K562 (cell line): Measurements from ENCODE around the gene TEKT2. TPM values are rescaled to one million over a fixed set of nuclear protein-coding genes. Genes with fewer than 3 reads are reported as not detected.
A peak's percentile ranks its signal among the peaks of the same experiment; 100 is the strongest.

Experiments
- ARHGAP35 ChIP-seq: fragments of 450-650 bp; IDR thresholded peaks from 2 replicates; pipeline ENCODE4 v1.6.1; 2018; ENCODE audit not compliant: partially characterized antibody
- BRD4 ChIP-seq: fragments of 200-600 bp; sonication (generic); IDR thresholded peaks from 2 replicates; pipeline ENCODE4 v1.6.1; 2017; ENCODE audit warnings: inconsistent platforms
- CHD2 ChIP-seq: IDR thresholded peaks from 2 replicates; pipeline ENCODE4 v1.6.1; 2011; ENCODE audit warnings: low read depth, low read length
- E2F4 ChIP-seq: sonication (generic); formaldehyde crosslinking; IDR thresholded peaks from 2 replicates; pipeline ENCODE4 v1.8.0; 2022; ENCODE audit warnings: mild to moderate bottlenecking, low read depth, missing genetic modification reagents
- FOXA3 ChIP-seq, 2 experiments: fragments of 450-650 bp in 1 of 2; sonication (generic) in 1 of 2; formaldehyde crosslinking; IDR thresholded peaks in 1 of 2; conservative IDR thresholded peaks in 1 of 2; 2 replicates each; pipeline versions ENCODE4 v1.4.0 to v1.8.0; 2020 to 2022; ENCODE audit warnings: mild to moderate bottlenecking in 2 of 2, missing genetic modification reagents in 1 of 2
- FOXK2 ChIP-seq, 2 experiments: fragments of 450-650 bp; IDR thresholded peaks in 1 of 2; conservative IDR thresholded peaks in 1 of 2; 2 replicates each; pipeline ENCODE4 v1.6.1; 2016; ENCODE audit warnings: low read depth in 2 of 2, mild to moderate bottlenecking in 1 of 2
- GATAD2B ChIP-seq: fragments of 450-650 bp; IDR thresholded peaks from 2 replicates; pipeline ENCODE4 v1.6.1; 2017; ENCODE audit warnings: mild to moderate bottlenecking, borderline replicate concordance
- JUND ChIP-seq, 2 experiments: IDR thresholded peaks; 2 replicates in 1 of 2; 3 replicates in 1 of 2; pipeline ENCODE4 v1.6.1; 2011; ENCODE audit warnings: borderline replicate concordance in 2 of 2, low read depth in 2 of 2, low read length in 2 of 2, improper control_type of control experiment in 1 of 2, missing biosample characterization in 1 of 2, missing genetic modification characterization in 1 of 2, missing genetic modification reagents in 1 of 2
- LCOR ChIP-seq: sonication (generic); formaldehyde crosslinking; IDR thresholded peaks from 2 replicates; pipeline ENCODE4 v1.8.0; 2022; ENCODE audit warnings: mild to moderate bottlenecking, missing genetic modification reagents
- MBD1 ChIP-seq: fragments of 250-450 bp; sonication (Bioruptor Pico); IDR thresholded peaks from 2 replicates; pipeline ENCODE4 v1.8.0; 2022; ENCODE audit warnings: inconsistent platforms
- MYBL2 ChIP-seq, 2 experiments: fragments of 450-650 bp in 1 of 2; sonication (generic) in 1 of 2; formaldehyde crosslinking in 1 of 2; IDR thresholded peaks; 2 replicates each; pipeline versions ENCODE4 v1.6.1 to v1.8.1; 2017 to 2022; ENCODE audit warnings: borderline replicate concordance in 1 of 2, inconsistent platforms in 1 of 2, low read depth in 1 of 2, mild to moderate bottlenecking in 1 of 2, missing genetic modification reagents in 1 of 2, moderate library complexity in 1 of 2
- NCOA4 ChIP-seq: fragments of 450-650 bp; IDR thresholded peaks from 2 replicates; pipeline ENCODE4 v1.6.1; 2018; ENCODE audit warnings: mild to moderate bottlenecking; ENCODE audit not compliant: partially characterized antibody
- NCOA6 ChIP-seq: fragments of 450-650 bp; IDR thresholded peaks from 2 replicates; pipeline ENCODE4 v1.6.1; 2017; ENCODE audit warnings: mild to moderate bottlenecking
- NCOR1 ChIP-seq: fragments of 450-650 bp; IDR thresholded peaks from 2 replicates; pipeline ENCODE4 v1.6.1; 2016; ENCODE audit warnings: mild to moderate bottlenecking, moderate library complexity
- OTX1 ChIP-seq: fragments of 450-650 bp; formaldehyde crosslinking; IDR thresholded peaks from 2 replicates; pipeline ENCODE4 v1.4.0; 2022; ENCODE audit warnings: mild to moderate bottlenecking
- POLR2B ChIP-seq: fragments of 450-650 bp; IDR thresholded peaks from 2 replicates; pipeline ENCODE4 v1.6.1; 2018; ENCODE audit warnings: low read depth; ENCODE audit not compliant: partially characterized antibody
- SLC30A9 ChIP-seq: fragments of 250-450 bp; sonication (Bioruptor Pico); IDR thresholded peaks from 2 replicates; pipeline ENCODE4 v1.8.0; 2022; ENCODE audit warnings: mild to moderate bottlenecking, moderate library complexity
- ZNF311 ChIP-seq: fragments of 250-450 bp; sonication (Bioruptor Pico); IDR thresholded peaks from 2 replicates; pipeline ENCODE4 v1.4.0; 2020; ENCODE audit warnings: mild to moderate bottlenecking, moderate library complexity
- ZNF655 ChIP-seq: fragments of 250-450 bp; sonication (Bioruptor Pico); IDR thresholded peaks from 2 replicates; pipeline ENCODE4 v1.5.0; 2021
- polyA plus RNA-seq, 8 experiments: library from polyadenylated mRNA; depleted of rRNA in 4 of 8; stranded (reverse) in 5 of 8; unstranded in 3 of 8; fragments of >200 nt; fragmentation: Nextera tagmentation in 2 of 8; fragmentation: Illumina TruSeq in 1 of 8; extraction: Ambion mirVana in 2 of 8; extraction: Trizol in 1 of 8; gene quantifications; 2 replicates each; pipeline versions ENCODE4 v1.2.1 to v1.2.3, GENCODE V29; 2011 to 2014; ENCODE audit warnings: inconsistent platforms in 1 of 8, missing spikeins in 1 of 8
- total RNA-seq, 7 experiments: library from RNA; depleted of rRNA in 6 of 7; stranded (reverse); fragments of >200 nt in 6 of 7; fragmentation: Illumina TruSeq in 2 of 7; extraction: Trizol in 2 of 7; gene quantifications; 2 replicates each; pipeline versions ENCODE4 v1.2.1 to v1.2.3, GENCODE V29; 2011 to 2021; ENCODE audit warnings: low replicate concordance in 1 of 7
- TF ChIP-seq, protein P1 (sequence below): fragments of 450-650 bp; IDR thresholded peaks from 2 replicates; pipeline ENCODE4 v1.6.1; 2017; ENCODE audit warnings: antibody characterized with exemption

The TEKT2 gene
- total and polyA plus RNA-seq, 9 of the 15 experiments (the other 6 are each of a cell fraction or from before 2014, with no cell fraction given) = 0.06 to 0.94 (median 0.30) TPM; not detected in 1

GRCh38 chr1:36099681-36100341, 15.9 kb downstream of the TEKT2 start (continued):
- TF ChIP-seq MBD1 (CRISPR knock-in tag) = no peak
- TF ChIP-seq, protein P1, sequence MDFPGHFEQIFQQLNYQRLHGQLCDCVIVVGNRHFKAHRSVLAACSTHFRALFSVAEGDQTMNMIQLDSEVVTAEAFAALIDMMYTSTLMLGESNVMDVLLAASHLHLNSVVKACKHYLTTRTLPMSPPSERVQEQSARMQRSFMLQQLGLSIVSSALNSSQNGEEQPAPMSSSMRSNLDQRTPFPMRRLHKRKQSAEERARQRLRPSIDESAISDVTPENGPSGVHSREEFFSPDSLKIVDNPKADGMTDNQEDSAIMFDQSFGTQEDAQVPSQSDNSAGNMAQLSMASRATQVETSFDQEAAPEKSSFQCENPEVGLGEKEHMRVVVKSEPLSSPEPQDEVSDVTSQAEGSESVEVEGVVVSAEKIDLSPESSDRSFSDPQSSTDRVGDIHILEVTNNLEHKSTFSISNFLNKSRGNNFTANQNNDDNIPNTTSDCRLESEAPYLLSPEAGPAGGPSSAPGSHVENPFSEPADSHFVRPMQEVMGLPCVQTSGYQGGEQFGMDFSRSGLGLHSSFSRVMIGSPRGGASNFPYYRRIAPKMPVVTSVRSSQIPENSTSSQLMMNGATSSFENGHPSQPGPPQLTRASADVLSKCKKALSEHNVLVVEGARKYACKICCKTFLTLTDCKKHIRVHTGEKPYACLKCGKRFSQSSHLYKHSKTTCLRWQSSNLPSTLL = no peak
- TF ChIP-seq NCOR1 = no peak
- no peak for TF ChIP-seq BRD4
- peak; percentile 6 for TF ChIP-seq ARHGAP35
- TF ChIP-seq GATAD2B = no peak
- no peak for TF ChIP-seq MYBL2 (IDR thresholded peaks at IDR 0.05; ENCODE audit: low read depth)
- no peak for TF ChIP-seq MYBL2 (CRISPR knock-in tag; IDR thresholded peaks at IDR 0.05; ENCODE audit: borderline replicate concordance)
- no peak for TF ChIP-seq SLC30A9 (CRISPR knock-in tag)
- no peak for TF ChIP-seq E2F4 (CRISPR knock-in tag)
- no peak for TF ChIP-seq POLR2B
- no peak for TF ChIP-seq FOXK2 (conservative IDR thresholded peaks at IDR 0.05 in 1 of 2, IDR thresholded peaks at IDR 0.05 in 1 of 2; ENCODE audit: low read depth in 2 of 2)
- no peak for TF ChIP-seq NCOA4
- no peak; a peak in 1 of 4 replicates for TF ChIP-seq FOXA3 (CRISPR knock-in tag; conservative IDR thresholded peaks at IDR 0.05 in 1 of 2, IDR thresholded peaks at IDR 0.05 in 1 of 2)
- TF ChIP-seq CHD2 = no peak
- TF ChIP-seq ZNF655 (CRISPR knock-in tag) = no peak
- 0 out of 2 replicates have a peak, but pooled peaks have one; percentile 52 for TF ChIP-seq OTX1 (CRISPR knock-in tag)
- TF ChIP-seq NCOA6 = no peak
- peak; percentile 52; the same call in 1 of the 2 replicates for TF ChIP-seq JUND (IDR thresholded peaks at IDR 0.05; ENCODE audit: borderline replicate concordance, low read depth, low read length)
- TF ChIP-seq JUND (tag; IDR thresholded peaks at IDR 0.05; ENCODE audit: borderline replicate concordance, low read depth, low read length) = no peak
- TF ChIP-seq LCOR (CRISPR knock-in tag) = no peak
- TF ChIP-seq ZNF311 (CRISPR knock-in tag) = no peak
